IMR-90 (cell line): ENCODE data around the gene ZCCHC13. TPM values are rescaled to one million over a fixed set of nuclear protein-coding genes. Genes with fewer than 3 reads are reported as not detected.
"Not testable (repeated sequence)": the region's sequence is repeated elsewhere in the genome, so short reads cannot be mapped to it uniquely, and the experiment has no call there.

Source experiments
- ATAC-seq: fragments of 200-7000 bp; cut with Tn5 transposase; 2 replicates; pipeline ENCODE4 v1.9.1; 2020; ENCODE audit warnings: low read depth, mild to moderate bottlenecking, moderate library complexity
- BruUV-seq: library from RNA; stranded (reverse); fragments of 400-500 nt; replicated peaks from 2 replicates; lab custom pipeline; 2021; lab: Mats Ljungman, UMichigan
- CTCF ChIA-PET: fragments of 300-600 bp; formaldehyde crosslinking; extraction: SDS; loops from one replicate; lab custom pipeline; 2021; ENCODE audit warnings: antibody characterized with exemption; lab: Yijun Ruan, JAX
- POLR2A ChIA-PET: fragments of 300-600 bp; sonication (Branson Sonifier 250); formaldehyde crosslinking; loops from one replicate; lab custom pipeline; 2022; ENCODE audit warnings: antibody characterized with exemption; ENCODE audit not compliant: unreplicated experiment; lab: Charles Lee
- DNase-seq: peaks from one replicate; pipeline ENCODE4 v3.0.0; 2013
- H2AFZ ChIP-seq: replicated peaks from 2 replicates; pipeline ENCODE3; 2013; ENCODE audit warnings: low read length, mild to moderate bottlenecking; ENCODE audit not compliant: poor library complexity
- H2AK5ac ChIP-seq: 2 replicates; pipeline ENCODE4 v1.6.1; 2013; ENCODE audit warnings: low read depth, low read length, inconsistent platforms
- H2AK9ac ChIP-seq: replicated peaks from 2 replicates; pipeline ENCODE3; 2013; ENCODE audit warnings: mild to moderate bottlenecking, low read depth, low read length, moderate library complexity; ENCODE audit not compliant: poor library complexity
- H2BK120ac ChIP-seq: 2 replicates; pipeline ENCODE4 v1.6.1; 2013; ENCODE audit warnings: low read depth, low read length, inconsistent platforms
- H2BK15ac ChIP-seq: 3 replicates; pipeline ENCODE4 v1.6.1; 2013; ENCODE audit warnings: low read depth, low read length, inconsistent platforms
- H2BK20ac ChIP-seq: 2 replicates; pipeline ENCODE4 v1.6.1; 2013; ENCODE audit warnings: low read depth, mild to moderate bottlenecking, inconsistent platforms, low read length, moderate library complexity
- H2BK5ac ChIP-seq: 2 replicates; pipeline ENCODE4 v1.6.1; 2013; ENCODE audit warnings: mild to moderate bottlenecking, low read depth, low read length, inconsistent platforms; ENCODE audit not compliant: poor library complexity, severe bottlenecking
- H3K14ac ChIP-seq: replicated peaks from 2 replicates; pipeline ENCODE4 v1.6.1; 2013; ENCODE audit warnings: low read depth, low read length, inconsistent platforms
- H3K18ac ChIP-seq: 2 replicates; pipeline ENCODE4 v1.6.1; 2013; ENCODE audit warnings: low read depth, low read length, control low read depth
- H3K23ac ChIP-seq: 2 replicates; pipeline ENCODE4 v1.6.1; 2013; ENCODE audit warnings: low read depth, low read length, inconsistent platforms
- H3K27ac ChIP-seq: 2 replicates; pipeline ENCODE4 v1.5.1; 2013; ENCODE audit warnings: mild to moderate bottlenecking, control low read depth, low read length; ENCODE audit not compliant: insufficient read depth
- H3K27me3 ChIP-seq: 2 replicates; pipeline ENCODE4 v1.6.1; 2013; ENCODE audit warnings: low read length; ENCODE audit not compliant: control insufficient read depth, insufficient read depth
- H3K36me3 ChIP-seq: 2 replicates; pipeline ENCODE4 v1.6.1; 2013; ENCODE audit warnings: low read length, mixed read lengths; ENCODE audit not compliant: control insufficient read depth, insufficient read depth
- H3K4ac ChIP-seq: 2 replicates; pipeline ENCODE4 v1.6.1; 2013; ENCODE audit warnings: low read depth, low read length, inconsistent platforms
- H3K4me1 ChIP-seq: 2 replicates; pipeline ENCODE4 v1.6.1; 2013; ENCODE audit warnings: low read length, mixed read lengths; ENCODE audit not compliant: control insufficient read depth, insufficient read depth
- H3K4me2 ChIP-seq: 2 replicates; pipeline ENCODE4 v1.6.1; 2013; ENCODE audit warnings: low read depth, mild to moderate bottlenecking, control low read depth, low read length, moderate library complexity
- H3K4me3 ChIP-seq: 2 replicates; pipeline ENCODE4 v1.5.1; 2013; ENCODE audit warnings: low read depth, mild to moderate bottlenecking, control low read depth, low read length, moderate library complexity; ENCODE audit not compliant: insufficient read depth
- H3K56ac ChIP-seq: 2 replicates; pipeline ENCODE4 v1.6.1; 2013; ENCODE audit warnings: low read length, inconsistent platforms; ENCODE audit not compliant: insufficient read depth; ENCODE audit errors: extremely low read depth
- H3K79me1 ChIP-seq, 2 experiments: 2 replicates each; pipeline ENCODE4 v1.6.1; 2013; ENCODE audit warnings: low read length in 2 of 2, inconsistent platforms in 1 of 2, low read depth in 1 of 2
- H3K9ac ChIP-seq: 2 replicates; pipeline ENCODE4 v1.6.1; 2013; ENCODE audit warnings: low read depth, low read length, control low read depth
- H3K9me1 ChIP-seq: 2 replicates; pipeline ENCODE4 v1.6.1; 2013; ENCODE audit warnings: low read length, inconsistent platforms; ENCODE audit not compliant: insufficient read depth
- H3K9me3 ChIP-seq: 2 replicates; pipeline ENCODE4 v1.6.1; 2013; ENCODE audit warnings: low read length; ENCODE audit not compliant: control insufficient read depth, insufficient read depth
- H4K20me1 ChIP-seq: 2 replicates; pipeline ENCODE4 v1.6.1; 2013; ENCODE audit warnings: low read length, inconsistent platforms; ENCODE audit not compliant: insufficient read depth
- H4K5ac ChIP-seq: 2 replicates; pipeline ENCODE4 v1.6.1; 2013; ENCODE audit warnings: mild to moderate bottlenecking, low read depth, low read length, control low read depth
- H4K8ac ChIP-seq, 2 experiments: 2 replicates each; pipeline ENCODE4 v1.6.1; 2013; ENCODE audit warnings: low read depth in 2 of 2, low read length in 2 of 2, control low read depth in 1 of 2, inconsistent platforms in 1 of 2
- H4K91ac ChIP-seq: 2 replicates; pipeline ENCODE4 v1.6.1; 2013; ENCODE audit warnings: low read depth, low read length, inconsistent platforms; ENCODE audit not compliant: insufficient read depth
- BHLHE40 ChIP-seq: fragments of 150-350 bp; IDR thresholded peaks from 2 replicates; pipeline ENCODE4 v1.6.1; 2016; ENCODE audit warnings: mild to moderate bottlenecking, low read depth, low read length
- FOS ChIP-seq: fragments of 150-350 bp; IDR thresholded peaks from 2 replicates; pipeline ENCODE4 v1.6.1; 2016; ENCODE audit warnings: low read depth, low read length
- WGBS, 2 experiments: methylation state at CpG; one replicate each; pipeline versions ENCODE4 v1.1.5 to v1.1.7; 2013; ENCODE audit warnings: missing lambda C conversion rate in 2 of 2; ENCODE audit not compliant: insufficient read length in 1 of 2; ENCODE audit errors: extremely low coverage in 2 of 2; 5-methylcytosine and 5-hydroxymethylcytosine counted together
- dilution Hi-C: fragments of 300-500 bp; cut with HindIII; formaldehyde crosslinking; loops from one replicate; pipeline ENCODE4 v1.14.3; 2018; ENCODE audit warnings: low sequenced_read_pairs; ENCODE audit not compliant: unreplicated experiment
- in situ Hi-C: fragments of 300-500 bp; cut with MboI; formaldehyde crosslinking; loops from 3 replicates; pipeline ENCODE4 v1.14.3; 2019; ENCODE audit warnings: low sequenced_read_pairs, inconsistent platforms, mixed read lengths
- intact Hi-C: fragments of 100-400 bp; cut with micrococcal nuclease; formaldehyde crosslinking; loops from 2 replicates; pipeline ENCODE4 v1.10.0; 2022
- polyA plus RNA-seq, 3 experiments: library from polyadenylated mRNA; depleted of rRNA; stranded (reverse); fragments of >200 nt; gene quantifications; 2 replicates each; pipeline ENCODE4 v1.2.3, GENCODE V29; 2012; ENCODE audit warnings: low replicate concordance in 1 of 3
- total RNA-seq: library from RNA; depleted of rRNA; stranded (reverse); fragments of >200 nt; gene quantifications from 2 replicates; pipeline ENCODE4 v1.2.3, GENCODE V29; 2012

ZCCHC13 gene
- total and polyA plus RNA-seq, 2 of the 4 experiments (the other 2 are of a cell fraction) = not detected

DNA sequence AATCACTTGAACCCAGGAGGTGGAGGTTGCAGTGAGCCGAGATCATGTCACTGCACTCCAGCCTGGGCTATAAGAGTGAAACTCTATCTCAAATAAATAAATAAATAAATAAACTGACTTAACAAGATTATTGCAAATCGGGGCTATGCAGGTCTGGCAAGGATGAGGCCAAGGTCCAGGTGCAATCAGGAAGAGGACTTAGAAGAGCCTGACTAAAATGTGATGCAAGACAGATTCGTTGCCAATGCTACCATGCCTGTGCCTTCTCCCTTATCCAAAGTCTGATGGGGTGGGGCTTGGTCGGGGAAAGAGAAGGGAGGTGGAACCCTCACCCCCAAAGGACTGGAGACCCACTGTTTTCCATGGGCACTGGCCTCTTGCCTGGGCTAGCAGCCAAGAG lies 14.7 kb downstream of the ZCCHC13 start:
- H4K5ac ChIP-seq = no peak overlapping the region
- no peak overlapping the region for H2BK20ac ChIP-seq
- no peak overlapping the region for H3K56ac ChIP-seq
- no peak overlapping the region for H3K4ac ChIP-seq
- H3K79me1 ChIP-seq = no peaks in the 10 kb centered on the region
- H3K27me3 ChIP-seq = peaks cover 23% of the 10 kb centered on the region
- H2AK9ac ChIP-seq = no peak overlapping the region
- H2AFZ ChIP-seq = no peak overlapping the region
- H4K20me1 ChIP-seq = no peaks in the 10 kb centered on the region
- H3K14ac ChIP-seq = no peak overlapping the region
- no peak for DNase-seq
- no peak overlapping the region for H2BK15ac ChIP-seq
- intact Hi-C loops = no loop called here
- no peaks in the 10 kb centered on the region for H3K9me1 ChIP-seq
- no TSS peak for BruUV-seq
- no peak overlapping the region for H3K4me3 ChIP-seq
- no CpG with 5 or more reads among the region's 4 CpGs for WGBS, 2 experiments
- ATAC-seq = no peak
- H3K4me2 ChIP-seq = no peak overlapping the region
- H3K23ac ChIP-seq = no peak overlapping the region
- H3K18ac ChIP-seq = no peak overlapping the region
- no peak overlapping the region for H2BK5ac ChIP-seq
- no peak overlapping the region for H3K27ac ChIP-seq
- H4K8ac ChIP-seq = no peak overlapping the region
- H2AK5ac ChIP-seq = no peak overlapping the region
- dilution Hi-C loops = no loop called here
- H3K9me3 ChIP-seq = no peaks in the 10 kb centered on the region
- H3K9ac ChIP-seq = no peak overlapping the region
- H4K91ac ChIP-seq = no peak overlapping the region
- in situ Hi-C loops = no loop called here
- ChIA-PET POLR2A (no interaction called here), CTCF (no interaction called here)
- H3K4me1 ChIP-seq = no peaks in the 10 kb centered on the region
- TF ChIP-seq FOS (no peak), BHLHE40 (no peak)
- no peaks in the 10 kb centered on the region for H3K36me3 ChIP-seq
- no peak overlapping the region for H2BK120ac ChIP-seq

DNA sequence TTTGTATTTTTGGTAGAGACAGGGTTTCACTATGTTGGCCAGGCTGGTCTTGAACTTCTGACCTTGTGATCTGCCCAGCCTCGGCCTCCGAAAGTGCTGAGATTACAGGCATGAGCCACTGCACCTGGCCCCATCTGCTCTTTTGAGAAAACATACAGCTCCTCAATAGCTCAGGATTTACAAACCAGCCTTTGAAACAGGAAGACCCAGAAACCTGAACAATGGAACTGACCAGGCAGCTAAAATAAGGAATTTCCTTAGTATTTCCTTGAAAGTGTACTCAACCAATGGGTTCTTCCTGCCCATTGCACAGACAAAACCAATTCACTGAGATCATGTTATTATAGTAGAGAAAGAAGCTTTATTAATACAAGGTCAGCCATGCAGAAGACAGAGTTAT lies 15.3 kb downstream of the ZCCHC13 start:
- H4K5ac ChIP-seq, H4K91ac ChIP-seq, H3K23ac ChIP-seq, H3K9ac ChIP-seq, POLR2A ChIA-PET, BruUV-seq, intact Hi-C loops, dilution Hi-C loops, H3K27ac ChIP-seq, H2AK9ac ChIP-seq, in situ Hi-C loops, CTCF ChIA-PET, H2AK5ac ChIP-seq, H3K79me1 ChIP-seq, H3K4me1 ChIP-seq, H2BK5ac ChIP-seq, H3K14ac ChIP-seq, H3K36me3 ChIP-seq, H4K8ac ChIP-seq, H3K9me3 ChIP-seq, H3K18ac ChIP-seq, H3K4me3 ChIP-seq, H3K4me2 ChIP-seq, H4K20me1 ChIP-seq, H2BK20ac ChIP-seq, DNase-seq, H2BK15ac ChIP-seq, H2AFZ ChIP-seq, ATAC-seq, H2BK120ac ChIP-seq, H3K56ac ChIP-seq, H3K4ac ChIP-seq, H3K9me1 ChIP-seq: not testable (repeated sequence)
- peaks cover 26% of the 10 kb centered on the region for H3K27me3 ChIP-seq
- 70% methylated on average over 2 of the region's 2 CpGs; no CpG with 5 or more reads in 1 of the 2 experiments for WGBS, 2 experiments
